GM18858 (cell line): ENCODE data around the gene RAD51AP2.

Experiments used
- ATAC-seq: cut with Tn5 transposase; IDR thresholded peaks from one replicate; pipeline ENCODE4 v1.9.1; 2021; ENCODE audit not compliant: unreplicated experiment

The RAD51AP2 gene

DNA sequence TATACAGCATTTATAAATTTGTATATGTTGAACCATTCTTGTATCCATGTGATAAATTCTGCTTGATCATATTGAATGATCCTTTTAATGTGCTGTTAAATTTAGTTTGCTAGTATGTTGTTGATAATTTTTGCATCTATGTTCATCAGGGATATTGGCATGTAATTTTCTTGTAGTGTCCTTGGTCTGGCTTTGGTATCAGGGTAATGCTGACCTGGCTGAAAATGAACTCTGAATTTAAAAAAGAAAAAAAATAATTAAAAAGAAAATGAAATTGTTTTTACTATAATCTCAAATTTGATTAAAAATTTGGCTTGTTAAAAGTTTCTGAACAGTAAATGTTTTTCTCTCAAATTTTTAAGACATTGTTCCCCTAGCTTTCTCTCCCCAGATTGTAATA lies 46.3 kb downstream of the RAD51AP2 start:
- ATAC-seq, result no peak

DNA sequence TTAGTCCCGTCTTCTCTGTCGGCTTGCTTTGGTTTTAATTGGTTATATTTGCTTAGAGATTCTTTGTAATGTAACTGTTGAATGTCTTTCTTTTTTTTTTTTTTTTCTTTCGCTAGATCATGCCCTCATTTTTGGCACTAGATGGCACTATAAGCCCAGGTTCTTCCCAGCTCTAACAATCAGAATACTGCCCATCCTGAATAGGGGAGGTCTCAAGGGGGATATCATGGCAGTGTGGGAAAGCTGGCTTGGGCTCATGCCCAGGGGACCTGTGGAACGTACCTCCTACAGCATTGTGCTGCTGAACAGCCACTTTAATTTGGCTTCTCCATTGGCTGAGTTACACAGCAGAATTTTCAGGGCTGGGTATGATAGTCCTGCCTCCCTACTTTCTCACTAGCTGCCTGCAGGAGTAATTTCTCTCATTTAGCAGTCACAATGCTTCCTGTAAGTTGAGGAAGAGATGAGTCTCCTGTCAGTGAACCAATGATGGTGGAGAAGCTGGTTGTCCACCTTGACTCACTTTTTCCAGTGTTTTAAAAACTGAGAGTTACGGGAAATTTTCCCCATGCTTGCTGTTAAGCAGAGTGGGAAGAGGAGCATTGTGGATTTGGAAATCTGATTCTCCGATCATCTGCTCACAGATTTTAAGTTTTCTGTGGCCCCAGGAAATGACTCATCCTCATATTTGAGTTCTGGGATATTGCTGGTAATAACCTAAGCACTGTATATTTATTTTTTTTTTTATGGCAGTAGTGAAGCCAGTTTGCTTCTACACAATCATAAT lies 47.2 kb downstream of the RAD51AP2 start:
- ATAC-seq, result no peak

DNA sequence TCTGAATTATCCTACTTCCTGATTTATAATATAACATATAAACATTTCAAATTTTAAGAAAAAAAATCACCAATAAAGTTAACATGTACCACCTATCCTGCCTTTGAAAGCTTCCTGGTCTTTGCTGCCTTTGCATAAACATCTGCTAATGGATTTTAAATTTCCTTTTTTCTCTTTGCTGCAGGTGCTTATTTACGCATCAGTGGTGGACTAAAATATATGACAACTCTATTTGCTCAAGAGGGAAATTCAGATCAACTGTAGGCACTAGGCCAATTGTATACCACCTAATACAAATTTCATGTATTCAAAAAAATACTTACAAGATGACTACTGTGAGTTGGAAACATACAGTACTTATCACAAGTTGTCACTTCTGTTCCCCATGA lies 57.2 kb downstream of the RAD51AP2 start:
- ATAC-seq, result no peak
